ENCODE results near the gene GJC3. TPM values are rescaled to one million over a fixed set of nuclear protein-coding genes. Genes with fewer than 3 reads are reported as not detected.

Gene GJC3
- total and polyA plus RNA-seq, 2 of the 13 experiments (the other 11 are each of a cell fraction or from before 2014, with no cell fraction given) = 0.75 to 1.4 TPM

DNA sequence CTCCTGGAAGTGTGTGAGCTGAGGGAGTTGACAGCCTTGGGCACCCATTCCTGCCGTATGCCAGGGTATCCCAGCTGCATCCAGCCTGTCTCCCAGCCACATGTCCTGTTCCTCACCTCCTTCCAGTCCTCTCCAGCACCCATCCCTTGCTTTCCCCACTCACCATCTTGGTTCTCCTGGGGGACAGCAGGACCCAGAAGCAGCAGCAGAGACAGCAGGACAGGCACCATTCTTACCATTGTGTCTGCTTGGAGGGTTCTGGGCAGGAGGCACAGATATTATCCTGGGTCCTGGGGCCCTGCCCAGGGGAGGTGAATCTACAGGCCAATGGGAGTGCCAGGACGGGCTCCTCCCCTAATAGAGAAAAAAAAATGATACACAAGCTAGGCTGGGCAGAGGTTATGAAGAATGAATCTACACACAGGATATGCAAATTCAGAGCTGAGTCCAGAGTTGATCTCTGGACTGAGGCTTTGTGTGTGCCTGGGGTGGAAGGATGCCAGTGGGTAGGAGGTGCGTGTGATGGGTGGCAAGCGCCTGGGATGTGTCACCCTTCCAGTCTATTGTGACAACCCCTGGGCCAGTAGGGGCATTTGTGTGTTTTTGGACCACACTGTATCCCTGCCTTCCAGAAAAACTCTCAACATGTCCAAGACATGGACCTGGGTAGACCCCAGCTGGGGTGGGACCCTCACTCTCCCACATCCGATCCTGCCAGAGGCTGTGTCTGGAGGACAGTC is 46.5 kb upstream of the GJC3 start, which contains the start of gene AZGP1 (continued):
- TF ChIP-seq GMEB1 (CRISPR knock-in tag; IDR thresholded peaks at IDR 0.05; ENCODE audit: borderline replicate concordance) (no peak), ZNF547 (CRISPR knock-in tag; IDR thresholded peaks at IDR 0.05) (no peak), ZFP41 (CRISPR knock-in tag; IDR thresholded peaks at IDR 0.05; ENCODE audit: borderline replicate concordance) (no peak), MIER2 (CRISPR knock-in tag; IDR thresholded peaks at IDR 0.05) (no peak), SNAPC2 (CRISPR knock-in tag; IDR thresholded peaks at IDR 0.05) (no peak; the same call in 1 of the 2 replicates), ZNF639 (CRISPR knock-in tag; conservative IDR thresholded peaks at IDR 0.05) (no peak; the same call in 1 of the 2 replicates), MIXL1 (CRISPR knock-in tag; IDR thresholded peaks at IDR 0.05) (peak; percentile 57), ZNF670 (CRISPR knock-in tag; IDR thresholded peaks at IDR 0.05; ENCODE audit: borderline replicate concordance) (no peak), ZFYVE20 (CRISPR knock-in tag; IDR thresholded peaks at IDR 0.05; ENCODE audit: borderline replicate concordance, low read depth) (no peak), ZNF788 (CRISPR knock-in tag; IDR thresholded peaks at IDR 0.05; ENCODE audit: borderline replicate concordance) (no peak), SPEN (CRISPR knock-in tag; IDR thresholded peaks at IDR 0.05; ENCODE audit: low read depth) (no peak), NFYC (CRISPR knock-in tag; IDR thresholded peaks at IDR 0.05) (peak; percentile 71), HMG20B (CRISPR knock-in tag; conservative IDR thresholded peaks at IDR 0.05) (0 out of 2 replicates have a peak, but pooled peaks have one; percentile 49), FOXJ3 (CRISPR knock-in tag; IDR thresholded peaks at IDR 0.05; ENCODE audit: borderline replicate concordance) (no peak), RERE (CRISPR knock-in tag; IDR thresholded peaks at IDR 0.05; ENCODE audit: low read depth) (no peak), SRY (CRISPR knock-in tag; IDR thresholded peaks at IDR 0.05) (no peak), NCOA1 (CRISPR knock-in tag; IDR thresholded peaks at IDR 0.05) (no peak), DNMT3B (CRISPR knock-in tag; conservative IDR thresholded peaks at IDR 0.05) (no peak), NFE2L1 (CRISPR knock-in tag; IDR thresholded peaks at IDR 0.05; ENCODE audit: borderline replicate concordance) (no peak), PAF1 (CRISPR knock-in tag; IDR thresholded peaks at IDR 0.05) (no peak), FOXK2 (IDR thresholded peaks at IDR 0.05) (peak; percentile 69), ZSCAN21 (CRISPR knock-in tag; IDR thresholded peaks at IDR 0.05; ENCODE audit: borderline replicate concordance) (no peak), RBAK (CRISPR knock-in tag; IDR thresholded peaks at IDR 0.05) (no peak), ZNF337 (CRISPR knock-in tag; IDR thresholded peaks at IDR 0.05; ENCODE audit: borderline replicate concordance, low read depth) (no peak)

Data from HepG2 (cell line).